KMS-11 (cell line): ENCODE data around the gene DHX34.

Experiments used
- H2AFZ ChIP-seq: fragments of 200-600 bp; sonication (generic); 2 replicates; pipeline ENCODE4 v1.6.1; 2016; ENCODE audit warnings: antibody characterized with exemption, mixed run types, low read depth
- H3K27ac ChIP-seq: fragments of 200-600 bp; sonication (generic); 2 replicates; pipeline ENCODE4 v1.6.1; 2016; ENCODE audit warnings: mild to moderate bottlenecking, mixed run types
- H3K27me3 ChIP-seq: fragments of 200-600 bp; sonication (generic); 2 replicates; pipeline ENCODE4 v1.6.1; 2017; ENCODE audit warnings: mild to moderate bottlenecking, low read depth, mixed run types, moderate library complexity; ENCODE audit not compliant: insufficient read depth
- H3K36me3 ChIP-seq: fragments of 200-600 bp; sonication (generic); 2 replicates; pipeline ENCODE4 v1.6.1; 2017; ENCODE audit warnings: mild to moderate bottlenecking, mixed run types; ENCODE audit not compliant: insufficient read depth
- H3K4me1 ChIP-seq: fragments of 200-600 bp; sonication (generic); 2 replicates; pipeline ENCODE4 v1.6.1; 2016; ENCODE audit warnings: mild to moderate bottlenecking, low read depth, mixed run types; ENCODE audit not compliant: poor library complexity, severe bottlenecking
- H3K4me2 ChIP-seq: fragments of 200-600 bp; sonication (generic); 2 replicates; pipeline ENCODE4 v1.7.0; 2016; ENCODE audit warnings: mild to moderate bottlenecking, mixed run types
- H3K4me3 ChIP-seq: fragments of 200-600 bp; sonication (generic); IDR thresholded peaks from 2 replicates; pipeline ENCODE4 v1.6.1; 2017; ENCODE audit warnings: low read depth, low read length, mixed read lengths; ENCODE audit not compliant: insufficient read depth
- H3K79me2 ChIP-seq: fragments of 200-600 bp; sonication (generic); 2 replicates; pipeline ENCODE4 v1.6.1; 2016; ENCODE audit warnings: low read depth, mixed run types; ENCODE audit not compliant: insufficient read depth
- H3K9ac ChIP-seq: fragments of 200-600 bp; sonication (generic); 2 replicates; pipeline ENCODE4 v1.6.1; 2016; ENCODE audit warnings: mild to moderate bottlenecking, mixed run types
- H4K20me1 ChIP-seq: fragments of 200-600 bp; sonication (generic); 2 replicates; pipeline ENCODE4 v1.6.1; 2016; ENCODE audit warnings: mild to moderate bottlenecking, mixed run types; ENCODE audit not compliant: insufficient read depth
- TF ChIP-seq, protein P1 (sequence below): fragments of 200-600 bp; sonication (generic); conservative IDR thresholded peaks from 2 replicates; pipeline ENCODE4 v1.6.1; 2017; ENCODE audit warnings: low read depth, mild to moderate bottlenecking, antibody characterized with exemption, low read length, moderate library complexity, mixed read lengths

DHX34 gene

DNA sequence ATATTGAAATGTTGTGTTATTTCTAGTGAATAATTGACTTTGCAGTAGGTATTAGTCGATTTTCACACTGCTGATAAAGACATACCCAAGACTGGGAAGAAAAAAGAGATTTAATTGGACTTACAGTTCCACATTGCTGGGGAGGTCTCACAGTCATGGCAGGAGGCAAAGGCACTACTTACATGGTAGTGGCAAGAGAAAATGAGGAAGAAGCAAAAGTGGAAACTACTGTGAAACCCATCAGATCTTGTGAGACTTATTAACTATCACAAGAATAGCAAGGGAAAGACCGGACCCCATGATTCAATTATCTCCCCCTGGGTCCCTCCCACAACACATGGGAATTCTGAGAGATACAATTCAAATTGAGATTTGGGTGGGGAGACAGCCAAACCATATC is 27.1 kb upstream of the DHX34 start:
- no peak overlapping the region for H3K4me2 ChIP-seq

DNA sequence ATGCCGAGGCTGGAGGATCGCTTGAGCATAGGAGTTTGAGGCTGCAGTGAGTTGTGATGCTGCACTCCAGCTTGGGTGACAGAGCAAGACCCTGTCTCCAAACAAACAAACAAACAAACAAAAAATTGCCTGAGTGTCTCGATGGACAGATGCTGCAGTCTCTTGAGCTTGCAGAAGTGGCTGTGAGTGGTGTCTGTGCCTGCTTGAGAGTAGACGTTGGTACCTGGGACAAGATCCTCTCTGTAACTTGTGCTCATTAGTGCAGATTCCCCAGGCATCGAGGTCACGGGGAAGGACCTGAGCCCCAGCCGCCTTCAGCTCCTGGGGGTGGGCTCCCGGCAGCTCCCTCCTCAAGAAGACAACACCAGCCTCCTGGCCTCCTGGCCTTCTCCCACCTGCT is 25.7 kb upstream of the DHX34 start:
- Histone ChIP-seq H3K4me3 (no peak overlapping the region), H3K4me2 (no peak overlapping the region), H3K79me2 (no peaks in the 10 kb centered on the region), H3K9ac (no peak overlapping the region), H3K36me3 (no peaks in the 10 kb centered on the region), H2AFZ (no peak overlapping the region), H3K27me3 (peaks cover 64% of the 10 kb centered on the region), H3K4me1 (no peaks in the 10 kb centered on the region), H3K27ac (no peak overlapping the region), H4K20me1 (no peaks in the 10 kb centered on the region)
- TF ChIP-seq, protein P1, sequence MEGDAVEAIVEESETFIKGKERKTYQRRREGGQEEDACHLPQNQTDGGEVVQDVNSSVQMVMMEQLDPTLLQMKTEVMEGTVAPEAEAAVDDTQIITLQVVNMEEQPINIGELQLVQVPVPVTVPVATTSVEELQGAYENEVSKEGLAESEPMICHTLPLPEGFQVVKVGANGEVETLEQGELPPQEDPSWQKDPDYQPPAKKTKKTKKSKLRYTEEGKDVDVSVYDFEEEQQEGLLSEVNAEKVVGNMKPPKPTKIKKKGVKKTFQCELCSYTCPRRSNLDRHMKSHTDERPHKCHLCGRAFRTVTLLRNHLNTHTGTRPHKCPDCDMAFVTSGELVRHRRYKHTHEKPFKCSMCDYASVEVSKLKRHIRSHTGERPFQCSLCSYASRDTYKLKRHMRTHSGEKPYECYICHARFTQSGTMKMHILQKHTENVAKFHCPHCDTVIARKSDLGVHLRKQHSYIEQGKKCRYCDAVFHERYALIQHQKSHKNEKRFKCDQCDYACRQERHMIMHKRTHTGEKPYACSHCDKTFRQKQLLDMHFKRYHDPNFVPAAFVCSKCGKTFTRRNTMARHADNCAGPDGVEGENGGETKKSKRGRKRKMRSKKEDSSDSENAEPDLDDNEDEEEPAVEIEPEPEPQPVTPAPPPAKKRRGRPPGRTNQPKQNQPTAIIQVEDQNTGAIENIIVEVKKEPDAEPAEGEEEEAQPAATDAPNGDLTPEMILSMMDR = no peak

More for the DNA sequence above, 27.1 kb upstream of the DHX34 start:
- Histone ChIP-seq H3K4me3 (no peak overlapping the region), H3K79me2 (no peaks in the 10 kb centered on the region), H3K27me3 (peaks cover 68% of the 10 kb centered on the region), H3K27ac (no peak overlapping the region), H2AFZ (no peak overlapping the region), H3K9ac (no peak overlapping the region), H3K4me1 (no peaks in the 10 kb centered on the region), H3K36me3 (no peaks in the 10 kb centered on the region), H4K20me1 (no peaks in the 10 kb centered on the region)
- TF ChIP-seq, protein P1 = no peak

DNA sequence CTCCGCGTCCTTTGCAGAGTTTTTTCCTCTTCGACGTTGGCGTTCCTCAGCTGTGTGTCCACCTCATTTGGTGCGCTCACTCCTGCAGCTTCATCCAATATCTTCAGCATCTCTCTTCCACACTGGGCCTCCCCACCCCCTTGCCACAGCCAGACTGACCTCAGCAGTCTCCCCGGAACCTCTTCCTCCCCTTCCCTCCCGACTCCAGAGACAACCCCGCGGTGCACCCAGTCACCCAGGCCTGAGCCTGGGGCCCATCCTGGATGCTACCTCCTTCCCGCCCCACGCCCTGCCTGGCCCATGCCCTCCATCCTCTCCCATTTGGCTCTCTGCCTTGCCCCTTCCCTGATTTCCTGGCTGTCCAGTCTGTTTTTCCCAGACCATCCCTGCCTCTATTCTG is 25.2 kb upstream of the DHX34 start:
- Histone ChIP-seq H3K27ac (no peak overlapping the region), H3K4me1 (no peaks in the 10 kb centered on the region), H2AFZ (no peak overlapping the region), H3K4me3 (no peak overlapping the region), H3K9ac (no peak overlapping the region), H3K4me2 (no peak overlapping the region), H4K20me1 (no peaks in the 10 kb centered on the region), H3K36me3 (no peaks in the 10 kb centered on the region), H3K27me3 (peaks cover 59% of the 10 kb centered on the region), H3K79me2 (no peaks in the 10 kb centered on the region)
- TF ChIP-seq, protein P1 = no peak

DNA sequence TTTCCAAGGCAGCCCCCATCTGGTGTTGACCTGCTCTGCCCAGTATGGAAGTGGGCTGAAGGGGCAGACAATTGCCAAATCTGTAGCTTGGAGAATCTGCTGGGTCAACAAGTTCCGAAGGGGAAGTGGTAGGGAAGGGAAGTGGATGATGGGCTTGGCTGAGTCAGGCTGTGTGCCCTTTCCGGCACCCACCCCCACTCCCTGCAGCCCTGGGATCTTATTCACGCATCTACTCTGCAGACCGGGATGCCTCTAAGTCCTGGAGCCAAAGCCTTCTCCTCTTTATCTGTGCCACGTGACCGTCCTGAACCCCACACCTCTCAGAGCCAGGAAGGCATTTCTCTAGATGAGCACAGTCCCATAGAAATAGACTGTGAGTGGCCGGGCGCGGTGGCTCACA is 24.6 kb upstream of the DHX34 start:
- Histone ChIP-seq H3K36me3 (no peaks in the 10 kb centered on the region), H2AFZ (no peak overlapping the region), H3K79me2 (no peaks in the 10 kb centered on the region)

More for the DNA sequence above, 24.6 kb upstream of the DHX34 start:
- H3K4me1 ChIP-seq = no peaks in the 10 kb centered on the region
- TF ChIP-seq, protein P1 = no peak
- H3K4me3 ChIP-seq = no peak overlapping the region
- no peaks in the 10 kb centered on the region for H4K20me1 ChIP-seq
- H3K27ac ChIP-seq = no peak overlapping the region
- peaks cover 56% of the 10 kb centered on the region for H3K27me3 ChIP-seq
- H3K9ac ChIP-seq = no peak overlapping the region
- no peak overlapping the region for H3K4me2 ChIP-seq
